Caco-2 (cell line): ENCODE data around the gene TTC39C. TPM values are rescaled to one million over a fixed set of nuclear protein-coding genes. Genes with fewer than 3 reads are reported as not detected.

Experiments
- BruUV-seq: library from RNA; stranded (reverse); fragments of 400-500 nt; replicated peaks from 2 replicates; lab custom pipeline; 2021; lab: Mats Ljungman, UMichigan
- CTCF ChIA-PET: fragments of 300-600 bp; sonication (Branson Sonifier 250); formaldehyde crosslinking; loops from one replicate; lab custom pipeline; 2022; ENCODE audit warnings: antibody characterized with exemption; lab: Charles Lee
- POLR2A ChIA-PET: fragments of 300-600 bp; sonication (Branson Sonifier 250); formaldehyde crosslinking; loops from one replicate; lab custom pipeline; 2022; ENCODE audit warnings: antibody characterized with exemption; lab: Charles Lee
- DNase-seq, 2 experiments: peaks; one replicate each; pipeline versions ENCODE4 v3.0.0 to v3.0.0-alpha.2; 2020 to 2022
- H3K27me3 ChIP-seq: replicated peaks from 2 replicates; pipeline ENCODE4 v1.6.0; 2011; ENCODE audit warnings: low read length; ENCODE audit not compliant: control insufficient read depth, insufficient read depth
- H3K36me3 ChIP-seq: 2 replicates; pipeline ENCODE4 v1.5.1; 2011; ENCODE audit warnings: low read length; ENCODE audit not compliant: control insufficient read depth, insufficient read depth
- H3K4me1 ChIP-seq: fragments of 250-450 bp; sonication (Bioruptor Pico); 2 replicates; pipeline ENCODE4 v1.5.1; 2020; ENCODE audit warnings: mild to moderate bottlenecking
- H3K4me3 ChIP-seq: 2 replicates; pipeline ENCODE4 v1.5.1; 2011; ENCODE audit warnings: low read depth, mild to moderate bottlenecking, control low read depth, low read length
- H3K9me3 ChIP-seq: fragments of 250-450 bp; sonication (Bioruptor Pico); 2 replicates; pipeline ENCODE4 v1.5.1; 2020; ENCODE audit warnings: mild to moderate bottlenecking, moderate library complexity
- H3K27ac Mint-ChIP-seq: one replicate; pipeline ENCODE4 v1.8.0; 2022; ENCODE audit warnings: mixed read lengths; ENCODE audit not compliant: unreplicated experiment
- H3K27me3 Mint-ChIP-seq: one replicate; pipeline ENCODE4 v1.8.0; 2022; ENCODE audit warnings: mixed read lengths; ENCODE audit not compliant: insufficient read depth, unreplicated experiment
- H3K36me3 Mint-ChIP-seq: one replicate; pipeline ENCODE4 v1.8.0; 2022; ENCODE audit warnings: mild to moderate bottlenecking, mixed read lengths; ENCODE audit not compliant: insufficient read depth, unreplicated experiment
- H3K4me1 Mint-ChIP-seq: one replicate; pipeline ENCODE4 v1.8.0; 2022; ENCODE audit warnings: low read depth, mixed read lengths; ENCODE audit not compliant: unreplicated experiment
- H3K4me3 Mint-ChIP-seq: one replicate; pipeline ENCODE4 v1.8.0; 2022; ENCODE audit warnings: mild to moderate bottlenecking, moderate library complexity, mixed read lengths; ENCODE audit not compliant: unreplicated experiment
- H3K9me3 Mint-ChIP-seq: one replicate; pipeline ENCODE4 v1.8.0; 2022; ENCODE audit warnings: mixed read lengths; ENCODE audit not compliant: unreplicated experiment
- intact Hi-C: fragments of 100-400 bp; cut with micrococcal nuclease; formaldehyde crosslinking; loops from one replicate; pipeline ENCODE4 v1.10.0; 2022; ENCODE audit not compliant: unreplicated experiment
- total RNA-seq: library from RNA; stranded (reverse); gene quantifications from 2 replicates; pipeline ENCODE4 v1.2.3, GENCODE V29; 2022
- TF ChIP-seq, protein P1 (sequence below), 2 experiments: fragments of 200-600 bp in 1 of 2; IDR thresholded peaks; 1 replicate in 1 of 2; 2 replicates in 1 of 2; pipeline versions ENCODE4 v1.5.1 to v1.8.0; 2011 to 2022; ENCODE audit warnings: antibody characterized with exemption in 1 of 2, control low read depth in 1 of 2, inconsistent platforms in 1 of 2, low read depth in 1 of 2, low read length in 1 of 2, mild to moderate bottlenecking in 1 of 2, moderate library complexity in 1 of 2; ENCODE audit not compliant: insufficient read depth in 1 of 2, severe bottlenecking in 1 of 2, unreplicated experiment in 1 of 2

Gene TTC39C
- total RNA-seq, 1 experiment from 2014 or later, result 9.3 TPM

DNA sequence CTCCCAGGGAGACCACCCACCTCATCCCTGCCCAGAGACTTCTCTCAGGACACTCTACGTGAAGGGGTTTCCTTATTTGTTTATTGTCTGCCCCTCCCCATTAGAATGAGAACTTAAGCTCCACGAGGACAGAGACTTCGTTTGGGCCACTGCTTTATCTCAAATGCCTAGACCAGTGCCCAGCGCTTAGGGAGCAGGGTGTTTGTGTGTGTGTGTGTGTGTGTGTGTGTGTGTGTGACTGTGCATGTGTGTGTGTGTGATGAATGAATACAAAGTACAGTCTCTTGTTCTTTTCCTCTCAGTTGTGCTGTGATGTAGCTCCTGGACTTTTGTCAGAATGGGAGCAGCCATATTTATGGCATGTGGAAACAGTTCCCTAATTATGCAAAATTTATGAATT is 89.9 kb downstream of the TTC39C start:
- Mint-ChIP-seq H3K9me3 (no peaks in the 10 kb centered on the region), H3K4me3 (no peak overlapping the region), H3K27ac (no peak overlapping the region), H3K27me3 (no peaks in the 10 kb centered on the region), H3K36me3 (no peaks in the 10 kb centered on the region), H3K4me1 (no peaks in the 10 kb centered on the region)
- BruUV-seq, result no TSS peak
- no peak overlapping the region for H3K4me3 ChIP-seq
- no peaks in the 10 kb centered on the region for H3K36me3 ChIP-seq
- intact Hi-C loops, result no loop called here
- no peak for DNase-seq
- H3K9me3 ChIP-seq, result no peaks in the 10 kb centered on the region
- TF ChIP-seq, protein P1, sequence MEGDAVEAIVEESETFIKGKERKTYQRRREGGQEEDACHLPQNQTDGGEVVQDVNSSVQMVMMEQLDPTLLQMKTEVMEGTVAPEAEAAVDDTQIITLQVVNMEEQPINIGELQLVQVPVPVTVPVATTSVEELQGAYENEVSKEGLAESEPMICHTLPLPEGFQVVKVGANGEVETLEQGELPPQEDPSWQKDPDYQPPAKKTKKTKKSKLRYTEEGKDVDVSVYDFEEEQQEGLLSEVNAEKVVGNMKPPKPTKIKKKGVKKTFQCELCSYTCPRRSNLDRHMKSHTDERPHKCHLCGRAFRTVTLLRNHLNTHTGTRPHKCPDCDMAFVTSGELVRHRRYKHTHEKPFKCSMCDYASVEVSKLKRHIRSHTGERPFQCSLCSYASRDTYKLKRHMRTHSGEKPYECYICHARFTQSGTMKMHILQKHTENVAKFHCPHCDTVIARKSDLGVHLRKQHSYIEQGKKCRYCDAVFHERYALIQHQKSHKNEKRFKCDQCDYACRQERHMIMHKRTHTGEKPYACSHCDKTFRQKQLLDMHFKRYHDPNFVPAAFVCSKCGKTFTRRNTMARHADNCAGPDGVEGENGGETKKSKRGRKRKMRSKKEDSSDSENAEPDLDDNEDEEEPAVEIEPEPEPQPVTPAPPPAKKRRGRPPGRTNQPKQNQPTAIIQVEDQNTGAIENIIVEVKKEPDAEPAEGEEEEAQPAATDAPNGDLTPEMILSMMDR (IDR thresholded peaks at IDR 0.05; ENCODE audit: insufficient read depth in 1 of 2, low read depth in 1 of 2, low read length in 1 of 2, severe bottlenecking in 1 of 2, unreplicated experiment in 1 of 2), result no peak
- ChIA-PET POLR2A (no interaction called here), CTCF (no interaction called here)
- no peaks in the 10 kb centered on the region for H3K4me1 ChIP-seq
- no peaks in the 10 kb centered on the region for H3K27me3 ChIP-seq

DNA sequence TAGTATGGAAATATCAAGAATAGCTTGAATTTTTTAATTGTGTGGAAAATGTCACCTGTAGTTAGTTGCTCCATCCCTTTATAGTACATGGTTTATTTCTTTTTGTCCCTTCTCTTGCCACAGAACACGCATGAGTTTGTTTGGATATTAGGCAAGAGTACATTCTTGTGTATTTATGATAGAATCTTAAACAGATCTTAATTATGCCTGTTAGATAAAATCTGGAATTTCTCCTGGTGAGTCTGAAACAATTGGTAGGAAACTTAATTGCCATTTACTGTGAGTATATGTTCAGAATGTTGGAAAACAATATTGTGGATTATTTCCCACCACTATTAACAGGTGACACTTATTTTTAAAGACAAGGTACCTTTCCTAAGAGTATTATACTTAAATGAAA is 94.1 kb downstream of the TTC39C start:
- intact Hi-C loops, result no loop called here
- BruUV-seq, result no TSS peak

DNA sequence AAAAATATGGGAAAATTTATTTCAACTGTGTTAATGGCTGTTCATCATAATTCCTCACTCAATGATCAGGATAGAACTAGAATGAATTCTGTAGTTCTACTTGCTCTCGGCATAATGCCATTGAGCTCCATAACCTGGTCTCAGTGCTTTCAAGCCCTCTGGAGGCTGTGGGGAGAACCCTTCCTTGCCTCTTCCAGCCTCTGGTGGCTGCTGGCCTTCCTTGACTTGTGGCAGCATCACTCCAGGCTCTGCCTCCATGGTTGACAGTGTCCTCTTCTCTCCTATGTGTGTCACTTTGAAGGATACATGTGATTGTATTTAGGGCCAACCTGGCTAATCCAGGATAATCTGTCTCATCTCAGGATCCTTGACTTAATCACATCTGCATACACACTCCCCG is 97.4 kb downstream of the TTC39C start:
- CTCF ChIA-PET, result no interaction called here
- Mint-ChIP-seq H3K4me1 (no peaks in the 10 kb centered on the region), H3K27ac (no peak overlapping the region), H3K36me3 (no peaks in the 10 kb centered on the region), H3K27me3 (no peaks in the 10 kb centered on the region), H3K9me3 (no peaks in the 10 kb centered on the region), H3K4me3 (no peak overlapping the region)
- H3K4me3 ChIP-seq, result no peak overlapping the region
- H3K27me3 ChIP-seq, result no peaks in the 10 kb centered on the region
- no peak for DNase-seq
- BruUV-seq, result no TSS peak
- H3K36me3 ChIP-seq, result no peaks in the 10 kb centered on the region
- H3K4me1 ChIP-seq, result no peaks in the 10 kb centered on the region
- intact Hi-C loops, result loop anchor here (10.0 kb wide), 3 partner anchors 57 to 187 kb away; no protein-coding TSS in a partner anchor
- POLR2A ChIA-PET, result no interaction called here
- H3K9me3 ChIP-seq, result no peaks in the 10 kb centered on the region
- TF ChIP-seq, protein P1 (IDR thresholded peaks at IDR 0.05; ENCODE audit: insufficient read depth in 1 of 2, low read depth in 1 of 2, low read length in 1 of 2, severe bottlenecking in 1 of 2, unreplicated experiment in 1 of 2), result no peak

More for the DNA sequence above, 94.1 kb downstream of the TTC39C start:
- no peaks in the 10 kb centered on the region for H3K36me3 Mint-ChIP-seq
- no peaks in the 10 kb centered on the region for H3K9me3 ChIP-seq
- H3K36me3 ChIP-seq, result no peaks in the 10 kb centered on the region
- H3K27me3 ChIP-seq, result no peaks in the 10 kb centered on the region
- DNase-seq, result no peak
- H3K9me3 Mint-ChIP-seq, result no peaks in the 10 kb centered on the region
- CTCF ChIA-PET, result no interaction called here
- TF ChIP-seq, protein P1 (IDR thresholded peaks at IDR 0.05; ENCODE audit: insufficient read depth in 1 of 2, low read depth in 1 of 2, low read length in 1 of 2, severe bottlenecking in 1 of 2, unreplicated experiment in 1 of 2), result no peak
- H3K4me1 ChIP-seq, result no peaks in the 10 kb centered on the region
- no peaks in the 10 kb centered on the region for H3K4me1 Mint-ChIP-seq
- H3K27me3 Mint-ChIP-seq, result no peaks in the 10 kb centered on the region
- POLR2A ChIA-PET, result no interaction called here
- no peak overlapping the region for H3K4me3 ChIP-seq
- no peak overlapping the region for H3K27ac Mint-ChIP-seq
- no peak overlapping the region for H3K4me3 Mint-ChIP-seq
